DND-41 (cell line): ENCODE results near the gene COL6A3.

Source experiments
- ATAC-seq: fragments of 200-7000 bp; cut with Tn5 transposase; 3 replicates; pipeline ENCODE4 v1.9.1; 2021; ENCODE audit warnings: low read depth; ENCODE audit not compliant: insufficient read depth
- DNase-seq: peaks from one replicate; pipeline ENCODE4 v3.0.0-alpha.2; 2020
- H2AFZ ChIP-seq: 2 replicates; pipeline ENCODE4 v1.6.0; 2012; ENCODE audit warnings: low read depth, low read length
- H3K27ac ChIP-seq: 2 replicates; pipeline ENCODE4 v1.5.1; 2012; ENCODE audit warnings: low read length, inconsistent platforms
- H3K27me3 ChIP-seq: fragments of 200-600 bp; sonication (generic); 2 replicates; pipeline ENCODE4 v1.6.0; 2012; ENCODE audit warnings: low read length, mild to moderate bottlenecking, inconsistent platforms; ENCODE audit not compliant: insufficient read depth, poor library complexity
- H3K36me3 ChIP-seq: 2 replicates; pipeline ENCODE4 v1.5.1; 2012; ENCODE audit warnings: low read length, inconsistent platforms; ENCODE audit not compliant: insufficient read depth
- H3K4me1 ChIP-seq: 2 replicates; pipeline ENCODE4 v1.5.1; 2012; ENCODE audit warnings: mild to moderate bottlenecking, low read length; ENCODE audit not compliant: insufficient read depth
- H3K4me2 ChIP-seq: 2 replicates; pipeline ENCODE4 v1.6.0; 2012; ENCODE audit warnings: mild to moderate bottlenecking, moderate library complexity, low read length, inconsistent platforms; ENCODE audit not compliant: insufficient read depth
- H3K4me3 ChIP-seq, 2 experiments: fragments of 200-600 bp in 1 of 2; shearing (Covaris generic) in 1 of 2; 2 replicates each; pipeline ENCODE4 v1.5.1; 2012 to 2016; ENCODE audit warnings: inconsistent platforms in 2 of 2, low read length in 2 of 2, mild to moderate bottlenecking in 2 of 2, low read depth in 1 of 2, moderate library complexity in 1 of 2
- H3K79me2 ChIP-seq: 2 replicates; pipeline ENCODE4 v1.6.0; 2012; ENCODE audit warnings: low read length, inconsistent platforms; ENCODE audit not compliant: insufficient read depth
- H3K9ac ChIP-seq: 2 replicates; pipeline ENCODE4 v1.6.0; 2012; ENCODE audit warnings: low read depth, mild to moderate bottlenecking, inconsistent platforms, low read length, moderate library complexity
- H3K9me3 ChIP-seq: 2 replicates; pipeline ENCODE4 v1.5.1; 2012; ENCODE audit warnings: low read length, moderate library complexity, mild to moderate bottlenecking, inconsistent platforms; ENCODE audit not compliant: insufficient read depth, severe bottlenecking
- H4K20me1 ChIP-seq: 2 replicates; pipeline ENCODE4 v1.6.0; 2012; ENCODE audit warnings: low read length; ENCODE audit not compliant: insufficient read depth
- CTCF ChIP-seq: IDR thresholded peaks from 2 replicates; pipeline ENCODE4 v1.5.1; 2012; ENCODE audit warnings: borderline replicate concordance, low read length, moderate library complexity, mild to moderate bottlenecking; ENCODE audit not compliant: poor library complexity, severe bottlenecking; ENCODE audit errors: extremely low read depth
- EZH2 ChIP-seq: IDR thresholded peaks from 3 replicates; pipeline ENCODE4 v1.6.1; 2012; ENCODE audit warnings: borderline replicate concordance, low read depth, mild to moderate bottlenecking, moderate library complexity, low read length, inconsistent platforms; ENCODE audit not compliant: severe bottlenecking

COL6A3 gene

GRCh38 chr2:237319887-237320286 is 94.1 kb downstream of the COL6A3 start:
- Histone ChIP-seq H3K4me2 (no peak overlapping the region), H3K36me3 (no peaks in the 10 kb centered on the region), H3K27me3 (peaks cover 4% of the 10 kb centered on the region), H2AFZ (no peak overlapping the region), H3K79me2 (no peaks in the 10 kb centered on the region), H3K9me3 (no peaks in the 10 kb centered on the region), H3K4me3 (no peak overlapping the region), H3K4me1 (no peaks in the 10 kb centered on the region), H3K9ac (no peak overlapping the region), H4K20me1 (no peaks in the 10 kb centered on the region), H3K27ac (no peak overlapping the region)
- no peak for TF ChIP-seq CTCF
- no peak for TF ChIP-seq EZH2
- ATAC-seq (no peak), DNase-seq (no peak)

GRCh38 chr2:237319086-237319820 is 94.7 kb downstream of the COL6A3 start:
- H3K36me3 ChIP-seq, result no peaks in the 10 kb centered on the region
- TF ChIP-seq EZH2 (no peak), CTCF (no peak)
- no peaks in the 10 kb centered on the region for H3K79me2 ChIP-seq
- peaks cover 4% of the 10 kb centered on the region for H3K27me3 ChIP-seq
- no peak overlapping the region for H2AFZ ChIP-seq
- H3K27ac ChIP-seq, result no peak overlapping the region
- no peak overlapping the region for H3K9ac ChIP-seq
- DNase-seq (no peak), ATAC-seq (no peak)
- no peak overlapping the region for H3K4me2 ChIP-seq
- H3K9me3 ChIP-seq, result no peaks in the 10 kb centered on the region
- no peaks in the 10 kb centered on the region for H4K20me1 ChIP-seq
- H3K4me1 ChIP-seq, result no peaks in the 10 kb centered on the region
- no peak overlapping the region for H3K4me3 ChIP-seq

GRCh38 chr2:237316339-237316738 is 97.6 kb downstream of the COL6A3 start:
- H3K4me1 ChIP-seq, result no peaks in the 10 kb centered on the region
- no peaks in the 10 kb centered on the region for H3K27me3 ChIP-seq
- no peak overlapping the region for H2AFZ ChIP-seq
- H3K9ac ChIP-seq, result no peak overlapping the region
- no peak overlapping the region for H3K27ac ChIP-seq
- H3K9me3 ChIP-seq, result no peaks in the 10 kb centered on the region
- no peaks in the 10 kb centered on the region for H3K79me2 ChIP-seq
- H3K4me3 ChIP-seq, result no peak overlapping the region
- no peak for TF ChIP-seq EZH2
- no peak for TF ChIP-seq CTCF
- no peaks in the 10 kb centered on the region for H4K20me1 ChIP-seq
- no peak overlapping the region for H3K4me2 ChIP-seq
- no peak for DNase-seq
- no peaks in the 10 kb centered on the region for H3K36me3 ChIP-seq
- no peak for ATAC-seq
